Naive thymus-derived CD8-positive, alpha-beta T cell (primary cell): ENCODE results near the gene GNG7. TPM values are rescaled to one million over a fixed set of nuclear protein-coding genes. Genes with fewer than 3 reads are reported as not detected.
A peak's percentile ranks its signal among the peaks of the same experiment; 100 is the strongest.

Experiments
- ATAC-seq, 2 donors: fragments of 150-1000 bp; cut with Tn5 transposase in 1 of 2; sonication (Bioruptor Pico), chemical (Tn5 transposase) in 1 of 2; 1 replicate in 1 of 2; 2 replicates in 1 of 2; pipeline ENCODE4 v1.10.0; 2021; ENCODE audit warnings: mild to moderate bottlenecking in 2 of 2, moderate library complexity in 2 of 2
- POLR2A ChIA-PET: fragments of 350-600 bp; sonication (Branson Sonifier 250); formaldehyde crosslinking; loops from one replicate; lab custom pipeline; 2021; ENCODE audit warnings: antibody characterized with exemption; lab: Charles Lee
- DNase-seq, 10 donors: peaks; one replicate each; pipeline versions ENCODE4 v3.0.0 to v3.0.0-alpha.2; 2020 to 2022
- H3K27ac Mint-ChIP-seq, 10 donors: one replicate each; pipeline ENCODE4 v1.8.0; 2020 to 2022; ENCODE audit warnings: mild to moderate bottlenecking in 10 of 10, mixed read lengths in 10 of 10, moderate library complexity in 4 of 10, inconsistent platforms in 1 of 10
- H3K27me3 Mint-ChIP-seq, 5 donors: one replicate each; pipeline ENCODE4 v1.8.0; 2021 to 2022; ENCODE audit warnings: mixed read lengths in 5 of 5
- H3K36me3 Mint-ChIP-seq, 3 donors: one replicate each; pipeline ENCODE4 v1.8.0; 2020 to 2022; ENCODE audit warnings: mixed read lengths in 3 of 3, mild to moderate bottlenecking in 2 of 3, inconsistent platforms in 1 of 3
- H3K4me1 Mint-ChIP-seq, 4 donors: one replicate each; pipeline ENCODE4 v1.8.0; 2021 to 2022; ENCODE audit warnings: mixed read lengths in 4 of 4
- H3K4me3 Mint-ChIP-seq, 10 donors: one replicate each; pipeline ENCODE4 v1.8.0; 2020 to 2022; ENCODE audit warnings: mild to moderate bottlenecking in 10 of 10, mixed read lengths in 10 of 10, moderate library complexity in 6 of 10, inconsistent platforms in 1 of 10
- H3K9me3 Mint-ChIP-seq, 9 donors: one replicate each; pipeline ENCODE4 v1.8.0; 2020 to 2022; ENCODE audit warnings: mixed read lengths in 9 of 9, mild to moderate bottlenecking in 3 of 9, inconsistent platforms in 1 of 9, moderate library complexity in 1 of 9
- polyA plus RNA-seq, 3 donors: library from polyadenylated mRNA; unstranded; fragments of 300-500 nt; fragmentation: Illumina TruSeq; gene quantifications; one replicate each; pipeline ENCODE4 v1.2.3, GENCODE V29; 2021
- total RNA-seq, 8 experiments: library from RNA in 2 of 8; stranded (reverse) in 2 of 8; gene quantifications; one replicate each; pipeline ENCODE4 v1.2.3 and lab custom pipeline; 2021 to 2026

The GNG7 gene
- total and polyA plus RNA-seq, 5 experiments from 2014 or later: 1.8 to 8.5 (median 4.2) TPM

- no peak for ATAC-seq
- Mint-ChIP-seq H3K36me3 (no peaks in the 10 kb centered on the region), H3K4me3 (no peak overlapping the region), H3K27ac (no peak overlapping the region), H3K4me1 (peaks cover 12 to 29% (median 21%) of the 10 kb centered on the region in 4 donors), H3K27me3 (no peaks in the 10 kb centered on the region), H3K9me3 (no peaks in the 10 kb centered on the region)
- POLR2A ChIA-PET: interaction anchor here (0.6 to 6.3 kb wide), 6 partner anchors 8 to 77 kb away, joined by 3 to 92 read pairs (median 6); partner anchors contain the start of gene GADD45B
- DNase-seq: no peak
These were observed 149.0 kb downstream of the GNG7 start for GRCh38 chr19:2553510-2553909.

- peak overlapping the region; percentile 18 to 89 (median 78) for H3K27ac Mint-ChIP-seq
- no peaks in the 10 kb centered on the region for H3K36me3 Mint-ChIP-seq
These were observed 149.6 kb downstream of the GNG7 start for GRCh38 chr19:2552859-2553258.

GRCh38 chr19:2551864-2552185 lies 150.7 kb downstream of the GNG7 start:
- no peaks in the 10 kb centered on the region for H3K36me3 Mint-ChIP-seq
- H3K4me1 Mint-ChIP-seq: peaks cover 9 to 35% (median 17%) of the 10 kb centered on the region in 4 donors
- H3K9me3 Mint-ChIP-seq: no peaks in the 10 kb centered on the region
- ATAC-seq (no peak), DNase-seq (no peak)
- H3K27ac Mint-ChIP-seq: peak overlapping the region in 4 of 10 donors; percentile 30 to 81 (median 76)
- no peaks in the 10 kb centered on the region for H3K27me3 Mint-ChIP-seq
- POLR2A ChIA-PET: interaction anchor here (1.7 to 6.3 kb wide), 3 partner anchors 10 to 75 kb away, joined by 4 to 92 read pairs (median 15); partner anchors contain the start of gene GADD45B
- peak overlapping the region in 4 of 10 donors; percentile 43 to 78 (median 57) for H3K4me3 Mint-ChIP-seq

More at GRCh38 chr19:2552859-2553258, 149.6 kb downstream of the GNG7 start:
- H3K4me1 Mint-ChIP-seq: peaks cover 12 to 29% (median 21%) of the 10 kb centered on the region in 4 donors
- POLR2A ChIA-PET: interaction anchor here (0.6 to 6.3 kb wide), 9 partner anchors 9 to 76 kb away, joined by 3 to 92 read pairs (median 5); partner anchors contain the start of gene GADD45B
- ATAC-seq (peak; percentile 91 to 97), DNase-seq (peak in 9 of 10 donors; percentile 29 to 75 (median 55))
- no peaks in the 10 kb centered on the region for H3K27me3 Mint-ChIP-seq
- H3K9me3 Mint-ChIP-seq: no peaks in the 10 kb centered on the region
- peak overlapping the region; percentile 77 to 90 (median 88) for H3K4me3 Mint-ChIP-seq

- Mint-ChIP-seq H3K4me1 (peaks cover 9 to 37% (median 16%) of the 10 kb centered on the region in 4 donors), H3K36me3 (no peaks in the 10 kb centered on the region), H3K4me3 (peak overlapping the region in 1 of 10 donors; percentile 15), H3K9me3 (no peaks in the 10 kb centered on the region), H3K27me3 (no peaks in the 10 kb centered on the region), H3K27ac (peak overlapping the region in 2 of 10 donors; percentile 40 to 81)
- no peak for ATAC-seq
- DNase-seq: no peak
- POLR2A ChIA-PET: interaction anchor here (2.0 to 6.3 kb wide), 2 partner anchors 11 to 75 kb away, joined by 15 to 92 read pairs; partner anchors contain the start of gene GADD45B
These were observed 151.2 kb downstream of the GNG7 start for GRCh38 chr19:2551172-2551863.

GRCh38 chr19:2550431-2551171 lies 151.9 kb downstream of the GNG7 start:
- H3K4me1 Mint-ChIP-seq: peaks cover 9 to 40% (median 16%) of the 10 kb centered on the region in 4 donors
- H3K9me3 Mint-ChIP-seq: no peaks in the 10 kb centered on the region
- no peaks in the 10 kb centered on the region for H3K27me3 Mint-ChIP-seq
- peak overlapping the region in 1 of 10 donors; percentile 15 for H3K4me3 Mint-ChIP-seq
- DNase-seq (no peak), ATAC-seq (no peak)
- peak overlapping the region in 2 of 10 donors; percentile 5 to 53 for H3K27ac Mint-ChIP-seq
- no peaks in the 10 kb centered on the region for H3K36me3 Mint-ChIP-seq
- POLR2A ChIA-PET: interaction anchor here (0.6 to 6.3 kb wide), 2 partner anchors 43 to 74 kb away, joined by 3 to 92 read pairs; partner anchors contain the start of gene GADD45B

- no peaks in the 10 kb centered on the region for H3K27me3 Mint-ChIP-seq
- H3K36me3 Mint-ChIP-seq: no peaks in the 10 kb centered on the region
- peak overlapping the region in 2 of 10 donors; percentile 35 to 43 for H3K27ac Mint-ChIP-seq
- H3K4me3 Mint-ChIP-seq: peak overlapping the region in 1 of 10 donors; percentile 24
- POLR2A ChIA-PET: interaction anchor here (0.6 to 6.3 kb wide), 2 partner anchors 43 to 73 kb away, joined by 3 to 92 read pairs; partner anchors contain the start of gene GADD45B
- no peak for DNase-seq
- ATAC-seq: no peak
- peaks cover 8 to 39% (median 16%) of the 10 kb centered on the region in 4 donors for H3K4me1 Mint-ChIP-seq
- H3K9me3 Mint-ChIP-seq: no peaks in the 10 kb centered on the region
These were observed 152.7 kb downstream of the GNG7 start for GRCh38 chr19:2549701-2550191.

- H3K27me3 Mint-ChIP-seq: no peaks in the 10 kb centered on the region
- peaks cover 8 to 41% (median 19%) of the 10 kb centered on the region in 4 donors for H3K4me1 Mint-ChIP-seq
- ATAC-seq: no peak
- no peaks in the 10 kb centered on the region for H3K36me3 Mint-ChIP-seq
- no peak overlapping the region for H3K27ac Mint-ChIP-seq
- POLR2A ChIA-PET: no interaction called here
- DNase-seq: no peak
- no peaks in the 10 kb centered on the region for H3K9me3 Mint-ChIP-seq
- no peak overlapping the region for H3K4me3 Mint-ChIP-seq
These were observed 153.5 kb downstream of the GNG7 start for GRCh38 chr19:2548966-2549365.

GRCh38 chr19:2547721-2548120 lies 154.8 kb downstream of the GNG7 start:
- no peaks in the 10 kb centered on the region for H3K27me3 Mint-ChIP-seq
- no peaks in the 10 kb centered on the region for H3K36me3 Mint-ChIP-seq
- no peak for ATAC-seq
- POLR2A ChIA-PET: interaction anchor here (1.3 to 2.9 kb wide), 2 partner anchors 70 to 71 kb away, joined by 4 to 16 read pairs; partner anchors contain the start of gene GADD45B
- DNase-seq: no peak
- no peak overlapping the region for H3K4me3 Mint-ChIP-seq
- no peaks in the 10 kb centered on the region for H3K9me3 Mint-ChIP-seq
- H3K27ac Mint-ChIP-seq: no peak overlapping the region
- peaks cover 12 to 50% (median 22%) of the 10 kb centered on the region in 4 donors for H3K4me1 Mint-ChIP-seq

- peak overlapping the region in 5 of 10 donors; percentile 15 to 78 (median 60) for H3K27ac Mint-ChIP-seq
- no peaks in the 10 kb centered on the region for H3K27me3 Mint-ChIP-seq
- ATAC-seq: no peak
- peaks cover 10 to 50% (median 18%) of the 10 kb centered on the region in 4 donors for H3K4me1 Mint-ChIP-seq
- no peak for DNase-seq
- H3K36me3 Mint-ChIP-seq: no peaks in the 10 kb centered on the region
- H3K4me3 Mint-ChIP-seq: no peak overlapping the region
- H3K9me3 Mint-ChIP-seq: no peaks in the 10 kb centered on the region
- POLR2A ChIA-PET: interaction anchor here (0.7 to 2.9 kb wide), 4 partner anchors 14 to 1369 kb away, joined by 3 to 16 read pairs (median 6); partner anchors contain the start of gene GADD45B
These were observed 155.3 kb downstream of the GNG7 start for GRCh38 chr19:2547033-2547680.

GRCh38 chr19:2546128-2547032 lies 156.1 kb downstream of the GNG7 start:
- H3K9me3 Mint-ChIP-seq: no peaks in the 10 kb centered on the region
- H3K4me3 Mint-ChIP-seq: no peak overlapping the region
- peaks cover 7 to 46% (median 12%) of the 10 kb centered on the region in 4 donors for H3K4me1 Mint-ChIP-seq
- POLR2A ChIA-PET: interaction anchor here (0.7 to 2.9 kb wide), 5 partner anchors 13 to 1368 kb away, joined by 3 to 16 read pairs (median 4); partner anchors contain the start of gene GADD45B
- no peak for DNase-seq
- ATAC-seq: no peak
- H3K36me3 Mint-ChIP-seq: no peaks in the 10 kb centered on the region
- no peaks in the 10 kb centered on the region for H3K27me3 Mint-ChIP-seq
- H3K27ac Mint-ChIP-seq: no peak overlapping the region
